Neuronal stem cell (in vitro differentiated cells): ENCODE data around the gene FBXL13.

Experiments used
- DNase-seq: peaks from one replicate; pipeline ENCODE4 v3.0.0-alpha.2; 2013; ENCODE audit warnings: low spot score
- H2AFZ ChIP-seq: one replicate; pipeline ENCODE4 v1.6.1; 2013; ENCODE audit warnings: mild to moderate bottlenecking, low read length, inconsistent platforms
- H2AK5ac ChIP-seq: 2 replicates; pipeline ENCODE4 v1.6.1; 2013; ENCODE audit warnings: low read depth, mild to moderate bottlenecking, inconsistent platforms, low read length, moderate library complexity, mixed read lengths
- H2BK120ac ChIP-seq: 2 replicates; pipeline ENCODE4 v1.6.1; 2013; ENCODE audit warnings: low read depth, mild to moderate bottlenecking, inconsistent platforms, low read length, moderate library complexity, mixed read lengths
- H2BK12ac ChIP-seq: one replicate; pipeline ENCODE4 v1.6.1; 2013; ENCODE audit warnings: low read length, inconsistent platforms
- H2BK15ac ChIP-seq: 2 replicates; pipeline ENCODE4 v1.6.1; 2013; ENCODE audit warnings: mild to moderate bottlenecking, low read length, inconsistent platforms, mixed read lengths
- H2BK5ac ChIP-seq: one replicate; pipeline ENCODE4 v1.6.1; 2013; ENCODE audit warnings: inconsistent platforms, mild to moderate bottlenecking, low read length, moderate library complexity
- H3K14ac ChIP-seq: one replicate; pipeline ENCODE4 v1.6.1; 2013; ENCODE audit warnings: low read length, inconsistent platforms
- H3K18ac ChIP-seq: 2 replicates; pipeline ENCODE4 v1.6.1; 2013; ENCODE audit warnings: low read length, inconsistent platforms
- H3K23ac ChIP-seq: 2 replicates; pipeline ENCODE4 v1.6.1; 2013; ENCODE audit warnings: low read depth, mild to moderate bottlenecking, mixed read lengths, low read length, inconsistent platforms; ENCODE audit not compliant: poor library complexity
- H3K27ac ChIP-seq: replicated peaks from 3 replicates; pipeline ENCODE4 v1.5.1; 2013; ENCODE audit warnings: low read length, inconsistent platforms
- H3K27me3 ChIP-seq, 3 experiments: 2 replicates each; pipeline ENCODE4 v1.6.1; 2013; ENCODE audit warnings: low read length in 3 of 3, mild to moderate bottlenecking in 2 of 3, inconsistent platforms in 1 of 3, low read depth in 1 of 3, mixed read lengths in 1 of 3, moderate library complexity in 1 of 3; ENCODE audit not compliant: control insufficient read depth in 3 of 3, insufficient read depth in 3 of 3
- H3K36me3 ChIP-seq, 2 donors: replicated peaks in 1 of 2; 2 replicates each; pipeline ENCODE4 v1.6.1; 2013; ENCODE audit warnings: low read length in 2 of 2; ENCODE audit not compliant: control insufficient read depth in 2 of 2, insufficient read depth in 2 of 2
- H3K4ac ChIP-seq: 2 replicates; pipeline ENCODE4 v1.6.1; 2013; ENCODE audit warnings: inconsistent platforms, mild to moderate bottlenecking, low read length, moderate library complexity
- H3K4me1 ChIP-seq, 2 donors: 1 replicate in 1 of 2; 2 replicates in 1 of 2; pipeline ENCODE4 v1.6.1; 2013; ENCODE audit warnings: low read length in 2 of 2, low read depth in 1 of 2; ENCODE audit not compliant: control insufficient read depth in 2 of 2, insufficient read depth in 1 of 2
- H3K4me2 ChIP-seq: one replicate; pipeline ENCODE4 v1.6.1; 2013; ENCODE audit warnings: mild to moderate bottlenecking, low read length, inconsistent platforms; ENCODE audit not compliant: insufficient read depth, poor library complexity, severe bottlenecking
- H3K4me3 ChIP-seq, 2 donors: 2 replicates each; pipeline ENCODE4 v1.5.1; 2013; ENCODE audit warnings: low read length in 2 of 2, mild to moderate bottlenecking in 2 of 2, inconsistent platforms in 1 of 2, moderate library complexity in 1 of 2
- H3K79me1 ChIP-seq: one replicate; pipeline ENCODE4 v1.6.1; 2013; ENCODE audit warnings: low read depth, mild to moderate bottlenecking, inconsistent platforms, low read length, moderate library complexity
- H3K9ac ChIP-seq: one replicate; pipeline ENCODE4 v1.6.1; 2013; ENCODE audit warnings: mild to moderate bottlenecking, low read depth, low read length, inconsistent platforms; ENCODE audit not compliant: poor library complexity
- H3K9me3 ChIP-seq, 2 donors: replicated peaks in 1 of 2; 2 replicates each; pipeline versions ENCODE3 to v1.6.1; 2013; ENCODE audit warnings: low read length in 2 of 2, mild to moderate bottlenecking in 2 of 2, inconsistent platforms in 1 of 2, low read depth in 1 of 2, mixed read lengths in 1 of 2, moderate library complexity in 1 of 2; ENCODE audit not compliant: control insufficient read depth in 2 of 2, insufficient read depth in 1 of 2
- H4K8ac ChIP-seq: one replicate; pipeline ENCODE4 v1.6.1; 2013; ENCODE audit warnings: low read depth, mild to moderate bottlenecking, inconsistent platforms, low read length, moderate library complexity
- H4K91ac ChIP-seq: one replicate; pipeline ENCODE4 v1.6.1; 2013; ENCODE audit warnings: low read length, low read depth, mild to moderate bottlenecking, inconsistent platforms; ENCODE audit not compliant: poor library complexity
- WGBS, 2 donors: extraction: QIAGEN DNeasy Blood & Tissue Kit; methylation state at CpG; one replicate each; pipeline ENCODE4 v1.1.7; 2013; ENCODE audit warnings: missing lambda C conversion rate in 2 of 2, mixed read lengths in 1 of 2; ENCODE audit not compliant: insufficient read length in 2 of 2, insufficient replicate concordance in 1 of 2; ENCODE audit errors: extremely low coverage in 2 of 2; 5-methylcytosine and 5-hydroxymethylcytosine counted together

Gene FBXL13

DNA sequence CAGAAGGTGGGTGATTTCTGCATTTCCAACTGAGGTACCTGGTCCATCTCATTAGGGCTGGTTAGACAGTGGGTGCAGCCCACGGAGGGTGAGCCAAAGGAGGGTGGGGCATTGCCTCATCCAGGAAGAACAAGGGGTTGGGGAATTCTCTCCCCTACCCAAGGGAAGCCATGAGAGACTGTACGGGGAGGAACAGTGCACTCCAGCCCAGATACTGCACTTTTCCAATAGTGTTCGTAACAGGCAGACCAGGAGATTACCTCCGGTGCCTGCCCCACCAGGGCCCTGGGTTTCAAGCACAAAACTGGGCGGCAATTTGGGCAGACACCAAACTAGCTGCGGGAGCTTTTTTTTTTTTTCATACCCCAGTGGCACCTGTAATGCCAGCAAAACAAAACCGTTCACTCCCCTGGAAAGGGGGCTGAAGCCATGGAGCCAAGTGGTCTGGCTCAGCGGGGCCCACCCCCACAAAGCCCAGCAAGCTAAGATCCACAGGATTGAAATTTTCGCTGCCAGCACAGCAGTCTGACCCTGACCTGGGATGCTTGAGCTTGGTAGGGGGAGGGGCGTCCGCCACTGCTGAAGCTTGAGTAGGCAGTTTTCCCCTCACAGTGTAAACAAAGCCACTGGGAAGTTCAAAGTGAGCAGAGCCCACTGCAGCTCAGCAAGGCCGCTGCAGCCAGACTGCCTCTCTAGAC is 31.6 kb upstream of the FBXL13 start:
- no peak overlapping the region for H3K27ac ChIP-seq
- H3K4ac ChIP-seq = no peak overlapping the region
- H3K9me3 ChIP-seq = no peaks in the 10 kb centered on the region
- H3K14ac ChIP-seq = no peak overlapping the region
- no peak overlapping the region for H4K91ac ChIP-seq
- no peak overlapping the region for H2BK15ac ChIP-seq
- H3K79me1 ChIP-seq = no peaks in the 10 kb centered on the region
- peak overlapping the region; percentile 25 for H3K23ac ChIP-seq
- peak overlapping the region; percentile 73 for H2AFZ ChIP-seq
- H3K36me3 ChIP-seq = peaks cover 0 to 41% of the 10 kb centered on the region in 2 donors
- peaks cover 0 to 10% of the 10 kb centered on the region in 2 donors for H3K4me1 ChIP-seq
- H3K27me3 ChIP-seq = no peaks in the 10 kb centered on the region
- no peak overlapping the region for H2BK120ac ChIP-seq
- WGBS, 2 donors = no CpG with 5 or more reads among the region's 12 CpGs
- H3K4me3 ChIP-seq = no peak overlapping the region
- H3K18ac ChIP-seq = no peak overlapping the region
- no peak overlapping the region for H2AK5ac ChIP-seq
- H2BK12ac ChIP-seq = no peak overlapping the region
- no peak overlapping the region for H4K8ac ChIP-seq
- H3K4me2 ChIP-seq = no peak overlapping the region
- H2BK5ac ChIP-seq = no peak overlapping the region
- H3K9ac ChIP-seq = no peak overlapping the region
- no peak for DNase-seq

GRCh38 chr7:103101543-103101942 is 26.9 kb upstream of the FBXL13 start:
- H2AK5ac ChIP-seq = no peak overlapping the region
- no peak overlapping the region for H2BK5ac ChIP-seq
- H3K9ac ChIP-seq = no peak overlapping the region
- H4K91ac ChIP-seq = no peak overlapping the region
- H3K4me2 ChIP-seq = no peak overlapping the region
- H3K14ac ChIP-seq = no peak overlapping the region
- no peaks in the 10 kb centered on the region for H3K27me3 ChIP-seq
- no peak overlapping the region for H2BK12ac ChIP-seq
- H3K4me3 ChIP-seq = no peak overlapping the region
- H3K4ac ChIP-seq = no peak overlapping the region
- no peak overlapping the region for H2AFZ ChIP-seq
- H3K27ac ChIP-seq = no peak overlapping the region
- peaks cover 0 to 5% of the 10 kb centered on the region in 2 donors for H3K4me1 ChIP-seq
- no peak for DNase-seq
- H2BK15ac ChIP-seq = no peak overlapping the region
- no peak overlapping the region for H4K8ac ChIP-seq
- H3K79me1 ChIP-seq = no peaks in the 10 kb centered on the region
- no peak overlapping the region for H2BK120ac ChIP-seq
- no CpG with 5 or more reads among the region's 2 CpGs for WGBS, 2 donors
- H3K18ac ChIP-seq = no peak overlapping the region
- peaks cover under 1 to 75% of the 10 kb centered on the region in 2 donors for H3K36me3 ChIP-seq
- H3K9me3 ChIP-seq = peaks cover 0 to 2% of the 10 kb centered on the region in 2 donors
- no peak overlapping the region for H3K23ac ChIP-seq

- H3K4me1 ChIP-seq = no peaks in the 10 kb centered on the region
- H3K27ac ChIP-seq = no peak overlapping the region
- no peak overlapping the region for H3K9ac ChIP-seq
- H3K23ac ChIP-seq = no peak overlapping the region
- no CpG with 5 or more reads among the region's 3 CpGs for WGBS, 2 donors
- no peak overlapping the region for H4K91ac ChIP-seq
- H3K9me3 ChIP-seq = peaks cover 0 to 2% of the 10 kb centered on the region in 2 donors
- H3K4me3 ChIP-seq = no peak overlapping the region
- H2BK120ac ChIP-seq = no peak overlapping the region
- H3K4me2 ChIP-seq = no peak overlapping the region
- H2BK12ac ChIP-seq = no peak overlapping the region
- H3K18ac ChIP-seq = no peak overlapping the region
- no peak overlapping the region for H2BK5ac ChIP-seq
- H2AFZ ChIP-seq = no peak overlapping the region
- peaks cover 1 to 81% of the 10 kb centered on the region in 2 donors for H3K36me3 ChIP-seq
- H2AK5ac ChIP-seq = no peak overlapping the region
- no peak overlapping the region for H2BK15ac ChIP-seq
- H3K79me1 ChIP-seq = no peaks in the 10 kb centered on the region
- H4K8ac ChIP-seq = no peak overlapping the region
- no peak overlapping the region for H3K4ac ChIP-seq
- no peak overlapping the region for H3K14ac ChIP-seq
- H3K27me3 ChIP-seq = no peaks in the 10 kb centered on the region
- DNase-seq = no peak
These were observed 25.8 kb upstream of the FBXL13 start for GRCh38 chr7:103100348-103100747.

DNA sequence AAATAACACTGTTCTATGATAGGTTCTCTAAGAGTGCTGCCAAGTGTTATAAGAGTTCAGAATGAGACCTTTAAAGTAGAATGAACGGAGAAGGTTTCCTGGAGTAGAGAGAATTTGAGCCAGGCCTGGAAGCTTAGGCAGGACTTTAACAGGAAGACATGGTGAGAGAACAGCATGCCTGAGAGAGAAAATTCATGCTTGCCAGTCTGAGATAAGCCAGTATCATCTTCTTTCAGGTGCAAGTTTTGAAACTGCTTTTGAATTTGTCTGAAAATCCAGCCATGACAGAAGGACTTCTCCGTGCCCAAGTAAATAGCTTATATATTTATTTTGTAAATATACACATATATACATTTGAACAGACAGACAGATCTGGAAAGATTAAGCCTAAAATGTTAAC is 22.4 kb upstream of the FBXL13 start:
- Histone ChIP-seq H4K8ac (no peak overlapping the region), H2BK120ac (no peak overlapping the region), H2BK12ac (no peak overlapping the region), H3K27me3 (no peaks in the 10 kb centered on the region), H3K4me2 (no peak overlapping the region), H2AK5ac (no peak overlapping the region), H2AFZ (no peak overlapping the region), H3K36me3 (peaks cover 8 to 81% of the 10 kb centered on the region in 2 donors), H3K4me3 (no peak overlapping the region), H3K4me1 (no peaks in the 10 kb centered on the region), H3K79me1 (peaks cover 2% of the 10 kb centered on the region), H3K27ac (no peak overlapping the region), H3K9me3 (peaks cover 0 to 2% of the 10 kb centered on the region in 2 donors), H2BK15ac (no peak overlapping the region), H3K4ac (no peak overlapping the region), H3K23ac (no peak overlapping the region), H3K18ac (no peak overlapping the region), H3K9ac (no peak overlapping the region), H2BK5ac (no peak overlapping the region), H4K91ac (no peak overlapping the region), H3K14ac (no peak overlapping the region)
- no peak for DNase-seq
- WGBS, 2 donors = no CpG with 5 or more reads among the region's 2 CpGs
